CD4-positive, CD25-positive, alpha-beta regulatory T cell (primary cell): ENCODE measurements around the gene CARD10. TPM values are rescaled to one million over a fixed set of nuclear protein-coding genes. Genes with fewer than 3 reads are reported as not detected.

Experiments
- ATAC-seq, 2 donors: fragments of 150-1000 bp; cut with Tn5 transposase; one replicate each; pipeline ENCODE4 v1.10.0; 2021; ENCODE audit warnings: low read depth in 2 of 2, moderate number of reproducible peaks in 2 of 2, moderate library complexity in 1 of 2
- DNase-seq, 3 donors: peaks; one replicate each; pipeline versions ENCODE4 v3.0.0 to v3.0.0-alpha.2; 2012 to 2022; ENCODE audit warnings: mixed read lengths in 1 of 3
- H3K27ac ChIP-seq: one replicate; pipeline ENCODE4 v1.7.0; 2013; ENCODE audit warnings: mild to moderate bottlenecking, low read length; ENCODE audit not compliant: insufficient read depth, poor library complexity, severe bottlenecking
- H3K27me3 ChIP-seq: one replicate; pipeline ENCODE4 v1.7.0; 2013; ENCODE audit warnings: low read length; ENCODE audit not compliant: control insufficient read depth, insufficient read depth
- H3K36me3 ChIP-seq: one replicate; pipeline ENCODE4 v1.7.0; 2013; ENCODE audit warnings: mild to moderate bottlenecking, low read length, moderate library complexity; ENCODE audit not compliant: control insufficient read depth, insufficient read depth
- H3K4me1 ChIP-seq: 2 replicates; pipeline ENCODE4 v1.7.0; 2013; ENCODE audit warnings: mild to moderate bottlenecking, low read length; ENCODE audit not compliant: insufficient read depth, control insufficient read depth, poor library complexity, severe bottlenecking
- H3K4me3 ChIP-seq: one replicate; pipeline ENCODE4 v1.7.0; 2013; ENCODE audit warnings: low read depth, mild to moderate bottlenecking, low read length, moderate library complexity
- H3K9me3 ChIP-seq, 2 experiments: 1 replicate in 1 of 2; 2 replicates in 1 of 2; pipeline ENCODE4 v1.7.0; 2013; ENCODE audit warnings: low read length in 2 of 2, mild to moderate bottlenecking in 1 of 2, moderate library complexity in 1 of 2; ENCODE audit not compliant: control insufficient read depth in 2 of 2
- H3K27ac Mint-ChIP-seq, 3 donors: one replicate each; pipeline ENCODE4 v1.8.0; 2020 to 2022; ENCODE audit warnings: mild to moderate bottlenecking in 3 of 3, mixed read lengths in 3 of 3, moderate library complexity in 2 of 3
- H3K27me3 Mint-ChIP-seq: one replicate; pipeline ENCODE4 v1.8.0; 2022; ENCODE audit warnings: mild to moderate bottlenecking, mixed read lengths
- H3K36me3 Mint-ChIP-seq: one replicate; pipeline ENCODE4 v1.8.0; 2020; ENCODE audit warnings: mixed read lengths
- H3K4me1 Mint-ChIP-seq, 4 donors: one replicate each; pipeline ENCODE4 v1.8.0; 2020 to 2022; ENCODE audit warnings: mixed read lengths in 4 of 4, mild to moderate bottlenecking in 1 of 4
- H3K4me3 Mint-ChIP-seq, 4 donors: one replicate each; pipeline ENCODE4 v1.8.0; 2020 to 2022; ENCODE audit warnings: mild to moderate bottlenecking in 4 of 4, mixed read lengths in 4 of 4, moderate library complexity in 3 of 4
- H3K9me3 Mint-ChIP-seq, 7 donors: one replicate each; pipeline ENCODE4 v1.8.0; 2020 to 2022; ENCODE audit warnings: mixed read lengths in 7 of 7, mild to moderate bottlenecking in 3 of 7, moderate library complexity in 2 of 7
- polyA plus RNA-seq, 4 donors: library from polyadenylated mRNA; unstranded; fragments of 300-500 nt; fragmentation: Illumina TruSeq; gene quantifications; one replicate each; pipeline ENCODE4 v1.2.3, GENCODE V29; 2021
- total RNA-seq: library from RNA; stranded (reverse); gene quantifications from one replicate; pipeline ENCODE4 v1.2.3, GENCODE V29; 2022

Gene CARD10
- total and polyA plus RNA-seq, 5 donors from 2014 or later = not detected

GRCh38 chr22:37510091-37510490 is 9.1 kb downstream of the CARD10 start:
- no peaks in the 10 kb centered on the region for H3K27me3 ChIP-seq
- no peaks in the 10 kb centered on the region for H3K36me3 Mint-ChIP-seq
- ATAC-seq = no peak
- H3K4me3 Mint-ChIP-seq = no peak overlapping the region
- H3K9me3 Mint-ChIP-seq = no peaks in the 10 kb centered on the region
- H3K27ac Mint-ChIP-seq = no peak overlapping the region
- H3K4me3 ChIP-seq = no peak overlapping the region
- H3K36me3 ChIP-seq = no peaks in the 10 kb centered on the region
- no peak overlapping the region for H3K27ac ChIP-seq
- H3K9me3 ChIP-seq = no peaks in the 10 kb centered on the region
- no peaks in the 10 kb centered on the region for H3K4me1 Mint-ChIP-seq
- DNase-seq = no peak
- H3K4me1 ChIP-seq = no peaks in the 10 kb centered on the region
- H3K27me3 Mint-ChIP-seq = peaks cover 8% of the 10 kb centered on the region

GRCh38 chr22:37509059-37509860 is 10.0 kb downstream of the CARD10 start:
- ATAC-seq = no peak
- no peak for DNase-seq
- H3K4me3 Mint-ChIP-seq = no peak overlapping the region
- Histone ChIP-seq H3K36me3 (no peaks in the 10 kb centered on the region), H3K9me3 (no peaks in the 10 kb centered on the region), H3K27ac (no peak overlapping the region), H3K4me1 (no peaks in the 10 kb centered on the region), H3K27me3 (no peaks in the 10 kb centered on the region), H3K4me3 (no peak overlapping the region)
- no peak overlapping the region for H3K27ac Mint-ChIP-seq
- H3K4me1 Mint-ChIP-seq = no peaks in the 10 kb centered on the region
- no peaks in the 10 kb centered on the region for H3K9me3 Mint-ChIP-seq
- H3K36me3 Mint-ChIP-seq = no peaks in the 10 kb centered on the region
- H3K27me3 Mint-ChIP-seq = peaks cover 8% of the 10 kb centered on the region

GRCh38 chr22:37508431-37508992 is 10.7 kb downstream of the CARD10 start:
- Mint-ChIP-seq H3K4me1 (no peaks in the 10 kb centered on the region), H3K27ac (no peak overlapping the region), H3K27me3 (peaks cover 7% of the 10 kb centered on the region), H3K9me3 (no peaks in the 10 kb centered on the region), H3K36me3 (no peaks in the 10 kb centered on the region), H3K4me3 (no peak overlapping the region)
- Histone ChIP-seq H3K9me3 (no peaks in the 10 kb centered on the region), H3K27me3 (no peaks in the 10 kb centered on the region), H3K36me3 (no peaks in the 10 kb centered on the region), H3K27ac (no peak overlapping the region), H3K4me3 (no peak overlapping the region), H3K4me1 (no peaks in the 10 kb centered on the region)
- no peak for DNase-seq
- ATAC-seq = no peak

GRCh38 chr22:37507731-37508130 is 11.5 kb downstream of the CARD10 start:
- no peak for ATAC-seq

GRCh38 chr22:37505989-37506388 is 13.2 kb downstream of the CARD10 start:
- H3K36me3 ChIP-seq = no peaks in the 10 kb centered on the region
- DNase-seq = no peak
- Mint-ChIP-seq H3K36me3 (no peaks in the 10 kb centered on the region), H3K27ac (peak overlapping the region in 1 of 3 donors; percentile 51), H3K9me3 (no peaks in the 10 kb centered on the region), H3K4me3 (no peak overlapping the region), H3K4me1 (peaks cover 0 to 17% (median 6%) of the 10 kb centered on the region in 4 donors), H3K27me3 (peaks cover 16% of the 10 kb centered on the region)
- no peaks in the 10 kb centered on the region for H3K4me1 ChIP-seq
- ATAC-seq = no peak
- no peaks in the 10 kb centered on the region for H3K27me3 ChIP-seq
- no peak overlapping the region for H3K4me3 ChIP-seq
- H3K9me3 ChIP-seq = no peaks in the 10 kb centered on the region
- H3K27ac ChIP-seq = no peak overlapping the region

More at GRCh38 chr22:37507731-37508130, 11.5 kb downstream of the CARD10 start:
- Histone ChIP-seq H3K4me3 (no peak overlapping the region), H3K4me1 (no peaks in the 10 kb centered on the region), H3K27ac (no peak overlapping the region), H3K36me3 (no peaks in the 10 kb centered on the region), H3K9me3 (no peaks in the 10 kb centered on the region), H3K27me3 (no peaks in the 10 kb centered on the region)
- H3K36me3 Mint-ChIP-seq = no peaks in the 10 kb centered on the region
- no peak for DNase-seq
- no peaks in the 10 kb centered on the region for H3K9me3 Mint-ChIP-seq
- H3K4me1 Mint-ChIP-seq = peaks cover 0 to 2% (median 0%) of the 10 kb centered on the region in 4 donors
- H3K27ac Mint-ChIP-seq = no peak overlapping the region
- no peak overlapping the region for H3K4me3 Mint-ChIP-seq
- H3K27me3 Mint-ChIP-seq = peaks cover 4% of the 10 kb centered on the region

- H3K36me3 ChIP-seq = no peaks in the 10 kb centered on the region
- no peak for ATAC-seq
- Mint-ChIP-seq H3K27me3 (peaks cover 16% of the 10 kb centered on the region), H3K4me1 (peaks cover 0 to 21% (median 6%) of the 10 kb centered on the region in 4 donors), H3K9me3 (no peaks in the 10 kb centered on the region), H3K36me3 (no peaks in the 10 kb centered on the region), H3K4me3 (no peak overlapping the region), H3K27ac (no peak overlapping the region)
- H3K27me3 ChIP-seq = no peaks in the 10 kb centered on the region
- H3K4me3 ChIP-seq = no peak overlapping the region
- H3K27ac ChIP-seq = no peak overlapping the region
- DNase-seq = no peak
- no peaks in the 10 kb centered on the region for H3K4me1 ChIP-seq
- H3K9me3 ChIP-seq = no peaks in the 10 kb centered on the region
Measured at GRCh38 chr22:37505565-37505964, 13.7 kb downstream of the CARD10 start.

- peaks cover 0 to 22% (median 6%) of the 10 kb centered on the region in 4 donors for H3K4me1 Mint-ChIP-seq
- DNase-seq (no peak), ATAC-seq (no peak)
- no peak overlapping the region for H3K27ac Mint-ChIP-seq
- H3K4me3 Mint-ChIP-seq = no peak overlapping the region
- H3K36me3 ChIP-seq = no peaks in the 10 kb centered on the region
- no peaks in the 10 kb centered on the region for H3K36me3 Mint-ChIP-seq
- H3K4me3 ChIP-seq = no peak overlapping the region
- H3K9me3 ChIP-seq = no peaks in the 10 kb centered on the region
- no peaks in the 10 kb centered on the region for H3K4me1 ChIP-seq
- peaks cover 16% of the 10 kb centered on the region for H3K27me3 Mint-ChIP-seq
- H3K27me3 ChIP-seq = no peaks in the 10 kb centered on the region
- no peaks in the 10 kb centered on the region for H3K9me3 Mint-ChIP-seq
- H3K27ac ChIP-seq = no peak overlapping the region
Measured at GRCh38 chr22:37504964-37505363, 14.3 kb downstream of the CARD10 start.

GRCh38 chr22:37503850-37504249 is 15.4 kb downstream of the CARD10 start:
- no peaks in the 10 kb centered on the region for H3K4me1 ChIP-seq
- peaks cover 16% of the 10 kb centered on the region for H3K27me3 Mint-ChIP-seq
- no peak overlapping the region for H3K4me3 Mint-ChIP-seq
- no peaks in the 10 kb centered on the region for H3K36me3 ChIP-seq
- H3K27me3 ChIP-seq = no peaks in the 10 kb centered on the region
- ATAC-seq (no peak), DNase-seq (no peak)
- no peak overlapping the region for H3K27ac Mint-ChIP-seq
- H3K27ac ChIP-seq = no peak overlapping the region
- H3K9me3 Mint-ChIP-seq = no peaks in the 10 kb centered on the region
- H3K9me3 ChIP-seq = no peaks in the 10 kb centered on the region
- no peaks in the 10 kb centered on the region for H3K36me3 Mint-ChIP-seq
- no peak overlapping the region for H3K4me3 ChIP-seq
- H3K4me1 Mint-ChIP-seq = peaks cover 0 to 22% (median 6%) of the 10 kb centered on the region in 4 donors
